Bronchial smooth muscle cell (primary cell): ENCODE results near the gene ATAT1. TPM values are rescaled to one million over a fixed set of nuclear protein-coding genes. Genes with fewer than 3 reads are reported as not detected.

Source experiments
- total RNA-seq: library from RNA; depleted of rRNA; stranded (reverse); fragments of >200 nt; gene quantifications from 2 replicates; pipeline ENCODE4 v1.2.1, GENCODE V29; 2014

The ATAT1 gene
- 2.2 and 5.4 TPM in 2 replicates for total RNA-seq

GRCh38 chr6:30626484-30627366 is at the start of gene ATAT1:
Gene ATAT1 (plus strand): TSS chr6:30626874.

GRCh38 chr6:30616811-30617564 is 9.7 kb upstream of the ATAT1 start, which contains the start of gene PPP1R10:
Gene PPP1R10 (minus strand): TSS chr6:30617243. CDS start chr6:30609944, 7,299 bp downstream.

GRCh38 chr6:30617565-30618269 is 9.0 kb upstream of the ATAT1 start, which contains the start of gene MRPS18B:
Gene MRPS18B (plus strand): TSS chr6:30617840. CDS start chr6:30617866, 26 bp downstream.

GRCh38 chr6:30646450-30647241 is 20.0 kb downstream of the ATAT1 start, which contains the start of gene C6orf136:
Gene C6orf136 (plus strand): TSS chr6:30647133. CDS start chr6:30647232, 99 bp downstream.

GRCh38 chr6:30672445-30673253 is 46.0 kb downstream of the ATAT1 start, which contains the start of gene DHX16:
Gene DHX16 (minus strand): TSS chr6:30673006. CDS start chr6:30672841, 165 bp downstream.

GRCh38 chr6:30686009-30686907 is 59.6 kb downstream of the ATAT1 start, which contains the start of gene PPP1R18:
Gene PPP1R18 (minus strand): TSS chr6:30686645. CDS start chr6:30686018, 627 bp downstream.

GRCh38 chr6:30690403-30691207 is 63.9 kb downstream of the ATAT1 start, which contains the start of gene NRM:
Gene NRM (minus strand): TSS chr6:30690984. CDS start chr6:30690974, 10 bp downstream.

Other genes with a start within 250 kb of the ATAT1 start
- 185 and 187 TPM in 2 replicates for gene HLA-E, start 137.4 kb upstream of the ATAT1 start, total RNA-seq
- gene GNL1, start 70.4 kb upstream of the ATAT1 start, total RNA-seq, result 77.4 and 79.3 TPM in 2 replicates
- 4.7 and 5.2 TPM in 2 replicates for gene PRR3, start 69.6 kb upstream of the ATAT1 start, total RNA-seq
- gene ABCF1, start 55.4 kb upstream of the ATAT1 start, total RNA-seq, result 37.2 and 45.9 TPM in 2 replicates
- gene PPP1R10, start 9.6 kb upstream of the ATAT1 start, total RNA-seq, result 10.4 and 12.0 TPM in 2 replicates
- gene MRPS18B, start 9.0 kb upstream of the ATAT1 start, total RNA-seq, result 39.6 and 48.1 TPM in 2 replicates
- gene C6orf136, start 20.3 kb downstream of the ATAT1 start, total RNA-seq, result 2.2 and 2.7 TPM in 2 replicates
- 29.3 and 36.6 TPM in 2 replicates for gene DHX16, start 46.1 kb downstream of the ATAT1 start, total RNA-seq
- 40.8 and 43.5 TPM in 2 replicates for gene PPP1R18, start 59.8 kb downstream of the ATAT1 start, total RNA-seq
- gene NRM, start 64.1 kb downstream of the ATAT1 start, total RNA-seq, result 1.4 and 1.7 TPM in 2 replicates
- gene MDC1, start 90.4 kb downstream of the ATAT1 start, total RNA-seq, result 2.4 and 3.2 TPM in 2 replicates
- gene TUBB, start 93.5 kb downstream of the ATAT1 start, total RNA-seq, result 409 and 447 TPM in 2 replicates
- gene FLOT1, start 115.8 kb downstream of the ATAT1 start, total RNA-seq, result 95.8 and 103 TPM in 2 replicates
- 15.0 and 16.7 TPM in 2 replicates for gene IER3, start 117.7 kb downstream of the ATAT1 start, total RNA-seq